ENCODE measurements around the gene HIF3A. TPM values are rescaled to one million over a fixed set of nuclear protein-coding genes. Genes with fewer than 3 reads are reported as not detected.

HIF3A gene
- total and polyA plus RNA-seq, 9 of the 15 experiments (the other 6 are each of a cell fraction or from before 2014, with no cell fraction given), result 0.29 TPM; not detected in 8

DNA sequence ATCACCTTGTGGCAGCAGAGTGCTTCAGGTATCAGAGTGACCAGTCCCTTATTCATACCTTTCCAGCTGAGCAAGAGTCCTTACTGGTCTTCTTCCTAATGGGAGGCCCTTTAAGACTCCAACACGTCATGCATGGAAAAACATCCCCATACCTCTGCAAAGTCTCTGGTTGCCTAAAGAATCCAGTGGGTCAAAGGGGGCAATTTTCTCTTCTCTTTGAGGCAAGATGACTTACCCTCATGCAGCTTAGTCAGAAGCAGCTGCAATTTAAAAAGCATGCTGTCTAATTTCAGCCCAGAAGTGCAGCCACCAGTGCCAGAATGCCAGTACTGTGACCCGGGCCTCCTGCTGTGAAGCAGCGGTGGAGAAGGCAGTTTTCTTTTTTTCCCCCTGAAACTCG lies 68.7 kb downstream of the HIF3A start:
- no peaks in the 10 kb centered on the region for H4K20me1 ChIP-seq (replicated peaks; ENCODE audit: control insufficient read depth, insufficient read depth, low read length)
- no peak overlapping the region for H3K27ac ChIP-seq (ENCODE audit: extremely low read depth, low read depth, low read length)
- H3K9ac ChIP-seq (ENCODE audit: insufficient read depth in 1 of 2, low read depth in 2 of 2, low read length in 2 of 2), result no peak overlapping the region
- H3K4me1 ChIP-seq (replicated peaks in 1 of 2; ENCODE audit: control insufficient read depth in 2 of 2, insufficient read depth in 2 of 2, low read length in 2 of 2), result no peaks in the 10 kb centered on the region
- peaks cover 63% of the 10 kb centered on the region for H3K36me3 ChIP-seq (ENCODE audit: control insufficient read depth, insufficient read depth, low read length)
- no peak overlapping the region for H3K4me2 ChIP-seq (ENCODE audit: insufficient read depth, low read length)
- ChIA-PET POLR2A (interaction anchor here (0.8 kb wide), 1 partner anchor 18 kb away, joined by 3 read pairs; no protein-coding TSS in a partner anchor), CTCF (ENCODE audit: low intra/inter-chr PET ratio) (no interaction called here)
- FAIRE-seq, result no peak
- no peak overlapping the region for H3K4me3 ChIP-seq
- H3K9me3 ChIP-seq (replicated peaks; ENCODE audit: control insufficient read depth, insufficient read depth, low read depth, low read length), result no peaks in the 10 kb centered on the region
- intact Hi-C loops (cut with micrococcal nuclease) (no loop called here), in situ Hi-C loops (cut with MboI) (no loop called here)
- TF ChIP-seq, protein P1, sequence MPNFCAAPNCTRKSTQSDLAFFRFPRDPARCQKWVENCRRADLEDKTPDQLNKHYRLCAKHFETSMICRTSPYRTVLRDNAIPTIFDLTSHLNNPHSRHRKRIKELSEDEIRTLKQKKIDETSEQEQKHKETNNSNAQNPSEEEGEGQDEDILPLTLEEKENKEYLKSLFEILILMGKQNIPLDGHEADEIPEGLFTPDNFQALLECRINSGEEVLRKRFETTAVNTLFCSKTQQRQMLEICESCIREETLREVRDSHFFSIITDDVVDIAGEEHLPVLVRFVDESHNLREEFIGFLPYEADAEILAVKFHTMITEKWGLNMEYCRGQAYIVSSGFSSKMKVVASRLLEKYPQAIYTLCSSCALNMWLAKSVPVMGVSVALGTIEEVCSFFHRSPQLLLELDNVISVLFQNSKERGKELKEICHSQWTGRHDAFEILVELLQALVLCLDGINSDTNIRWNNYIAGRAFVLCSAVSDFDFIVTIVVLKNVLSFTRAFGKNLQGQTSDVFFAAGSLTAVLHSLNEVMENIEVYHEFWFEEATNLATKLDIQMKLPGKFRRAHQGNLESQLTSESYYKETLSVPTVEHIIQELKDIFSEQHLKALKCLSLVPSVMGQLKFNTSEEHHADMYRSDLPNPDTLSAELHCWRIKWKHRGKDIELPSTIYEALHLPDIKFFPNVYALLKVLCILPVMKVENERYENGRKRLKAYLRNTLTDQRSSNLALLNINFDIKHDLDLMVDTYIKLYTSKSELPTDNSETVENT (CRISPR knock-in tag; IDR thresholded peaks at IDR 0.05), result no peak
- TF ChIP-seq PPARD (CRISPR knock-in tag; IDR thresholded peaks at IDR 0.05), result no peak
- TF ChIP-seq, protein P2, sequence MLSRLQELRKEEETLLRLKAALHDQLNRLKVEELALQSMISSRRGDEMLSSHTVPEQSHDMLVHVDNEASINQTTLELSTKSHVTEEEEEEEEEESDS (CRISPR knock-in tag; IDR thresholded peaks at IDR 0.05), result no peak
- TF ChIP-seq FUS (optimal IDR thresholded peaks at IDR 0.05; ENCODE audit: low read depth, low read length), result no peak
- no peak for TF ChIP-seq MAFF (IDR thresholded peaks at IDR 0.05; ENCODE audit: low read length)
- no peak for TF ChIP-seq HSF4 (CRISPR knock-in tag; IDR thresholded peaks at IDR 0.05; ENCODE audit: borderline replicate concordance)
- no peak for TF ChIP-seq RHOXF2B (CRISPR knock-in tag; conservative IDR thresholded peaks at IDR 0.05)
- no peak for TF ChIP-seq TAF1 (IDR thresholded peaks at IDR 0.05; ENCODE audit: control insufficient read depth, extremely low read depth, insufficient read depth, low read length, severe bottlenecking)
- TF ChIP-seq ZNF239 (CRISPR knock-in tag; IDR thresholded peaks at IDR 0.05), result no peak
- no peak for TF ChIP-seq SRSF3 (IDR thresholded peaks at IDR 0.05; ENCODE audit: insufficient read depth, low read length)
- TF ChIP-seq GTF2F1 (IDR thresholded peaks at IDR 0.05; ENCODE audit: low read depth, low read length), result no peak
- no peak for TF ChIP-seq CBFA2T3 (IDR thresholded peaks at IDR 0.05)
- no peak for TF ChIP-seq ZFP36 (IDR thresholded peaks at IDR 0.05; ENCODE audit: low read depth, low read length, partially characterized antibody)
- TF ChIP-seq HMG20B (CRISPR knock-in tag; IDR thresholded peaks at IDR 0.05), result no peak
- no peak for TF ChIP-seq KDM2B (CRISPR knock-in tag; IDR thresholded peaks at IDR 0.05)
- no peak for TF ChIP-seq ELF1 (tag; IDR thresholded peaks at IDR 0.05)
- TF ChIP-seq SIN3B (IDR thresholded peaks at IDR 0.05; ENCODE audit: low read depth), result no peak
- 92% methylated on average over 4 of the region's 4 CpGs for WGBS (ENCODE audit: insufficient coverage, low coverage, missing lambda C conversion rate)
- no peak overlapping the region for H2AFZ ChIP-seq (ENCODE audit: low read depth, low read length)
- peaks cover 37% of the 10 kb centered on the region for H3K79me2 ChIP-seq (ENCODE audit: control insufficient read depth, insufficient read depth, low read length)
- no peaks in the 10 kb centered on the region for H3K9me1 ChIP-seq (ENCODE audit: control insufficient read depth, insufficient read depth, low read length)
- no peak for ATAC-seq
- no TSS peak for BruUV-seq (replicated peaks)
- no peak for DNase-seq (ENCODE audit: extremely low read depth in 1 of 4, low spot score in 3 of 4)
- H3K27me3 ChIP-seq (ENCODE audit: control insufficient read depth in 2 of 2, insufficient read depth in 2 of 2, low read length in 2 of 2), result no peaks in the 10 kb centered on the region
